ENCODE data around the gene GABRR2.

GABRR2 gene

GRCh38 chr6:89278956-89279355 lies 36.1 kb downstream of the GABRR2 start:
- Histone ChIP-seq H3K9me2 (replicated peaks; ENCODE audit: low read depth, low read length) (no peaks in the 10 kb centered on the region), H3F3A (ENCODE audit: low read depth) (no peaks in the 10 kb centered on the region), H3K9me3 (ENCODE audit: insufficient read depth, low read depth, low read length) (no peaks in the 10 kb centered on the region), H3K36me3 (ENCODE audit: insufficient read depth, low read length) (no peaks in the 10 kb centered on the region), H3K4me3 (ENCODE audit: low read length, poor library complexity, severe bottlenecking) (no peak overlapping the region), H3K4me2 (ENCODE audit: low read depth, low read length, poor library complexity, severe bottlenecking) (no peak overlapping the region), H3K9ac (ENCODE audit: low read depth, low read length, poor library complexity, severe bottlenecking) (no peak overlapping the region), H3K4me1 (ENCODE audit: insufficient read depth, low read length, poor library complexity, severe bottlenecking) (no peaks in the 10 kb centered on the region), H3K79me2 (ENCODE audit: insufficient read depth, low read length) (no peaks in the 10 kb centered on the region), H2AFZ (ENCODE audit: low read length) (no peak overlapping the region), H4K20me1 (ENCODE audit: insufficient read depth, low read length, poor library complexity, severe bottlenecking) (no peaks in the 10 kb centered on the region), H3K27me3 (ENCODE audit: insufficient read depth, low read length, poor library complexity, severe bottlenecking) (no peaks in the 10 kb centered on the region)
- TF ChIP-seq EZH2phosphoT487 (IDR thresholded peaks at IDR 0.05; ENCODE audit: borderline replicate concordance) (no peak), CTCF (conservative IDR thresholded peaks at IDR 0.05; ENCODE audit: low read length) (no peak)

GRCh38 chr6:89275900-89276299 lies 39.2 kb downstream of the GABRR2 start:
- peaks cover 8% of the 10 kb centered on the region for H3K4me1 ChIP-seq (ENCODE audit: insufficient read depth, low read length, poor library complexity, severe bottlenecking)
- no peaks in the 10 kb centered on the region for H3K9me3 ChIP-seq (ENCODE audit: insufficient read depth, low read depth, low read length)
- H3K27me3 ChIP-seq (ENCODE audit: insufficient read depth, low read length, poor library complexity, severe bottlenecking) = no peaks in the 10 kb centered on the region
- H3K4me2 ChIP-seq (ENCODE audit: low read depth, low read length, poor library complexity, severe bottlenecking) = no peak overlapping the region
- H3K79me2 ChIP-seq (ENCODE audit: insufficient read depth, low read length) = no peaks in the 10 kb centered on the region
- no peak overlapping the region for H2AFZ ChIP-seq (ENCODE audit: low read length)
- no peak for TF ChIP-seq EZH2phosphoT487 (IDR thresholded peaks at IDR 0.05; ENCODE audit: borderline replicate concordance)
- no peak for TF ChIP-seq CTCF (conservative IDR thresholded peaks at IDR 0.05; ENCODE audit: low read length)
- H3K9me2 ChIP-seq (replicated peaks; ENCODE audit: low read depth, low read length) = no peaks in the 10 kb centered on the region
- H3K9ac ChIP-seq (ENCODE audit: low read depth, low read length, poor library complexity, severe bottlenecking) = no peak overlapping the region
- no peak overlapping the region for H3K4me3 ChIP-seq (ENCODE audit: low read length, poor library complexity, severe bottlenecking)
- H3K36me3 ChIP-seq (ENCODE audit: insufficient read depth, low read length) = no peaks in the 10 kb centered on the region
- no peaks in the 10 kb centered on the region for H4K20me1 ChIP-seq (ENCODE audit: insufficient read depth, low read length, poor library complexity, severe bottlenecking)
- H3F3A ChIP-seq (ENCODE audit: low read depth) = no peaks in the 10 kb centered on the region

- Histone ChIP-seq H3F3A (ENCODE audit: low read depth) (no peaks in the 10 kb centered on the region), H3K79me2 (ENCODE audit: insufficient read depth, low read length) (no peaks in the 10 kb centered on the region), H3K9me2 (replicated peaks; ENCODE audit: low read depth, low read length) (no peaks in the 10 kb centered on the region), H3K4me1 (ENCODE audit: insufficient read depth, low read length, poor library complexity, severe bottlenecking) (peaks cover 15% of the 10 kb centered on the region), H3K36me3 (ENCODE audit: insufficient read depth, low read length) (no peaks in the 10 kb centered on the region), H3K9me3 (ENCODE audit: insufficient read depth, low read depth, low read length) (no peaks in the 10 kb centered on the region), H3K4me2 (ENCODE audit: low read depth, low read length, poor library complexity, severe bottlenecking) (no peak overlapping the region), H4K20me1 (ENCODE audit: insufficient read depth, low read length, poor library complexity, severe bottlenecking) (no peaks in the 10 kb centered on the region), H3K9ac (ENCODE audit: low read depth, low read length, poor library complexity, severe bottlenecking) (no peak overlapping the region), H2AFZ (ENCODE audit: low read length) (no peak overlapping the region), H3K27me3 (ENCODE audit: insufficient read depth, low read length, poor library complexity, severe bottlenecking) (no peaks in the 10 kb centered on the region), H3K4me3 (ENCODE audit: low read length, poor library complexity, severe bottlenecking) (no peak overlapping the region)
- TF ChIP-seq EZH2phosphoT487 (IDR thresholded peaks at IDR 0.05; ENCODE audit: borderline replicate concordance) = no peak
- no peak for TF ChIP-seq CTCF (conservative IDR thresholded peaks at IDR 0.05; ENCODE audit: low read length)
Observed at GRCh38 chr6:89273816-89274215, 41.3 kb downstream of the GABRR2 start.

All from Loucy (cell line).